ENCODE results near the gene NPHP4. TPM values are rescaled to one million over a fixed set of nuclear protein-coding genes. Genes with fewer than 3 reads are reported as not detected.

Gene NPHP4
- total and polyA plus RNA-seq, 2 experiments from 2014 or later = 6.4 to 12.7 TPM

- no peak overlapping the region for H3K4me3 ChIP-seq
- DNase-seq (ENCODE audit: low read depth in 1 of 2, low spot score in 1 of 2) = no peak
Observed at GRCh38 chr1:5880630-5881405, 111.4 kb downstream of the NPHP4 start.

GRCh38 chr1:5879421-5879820 lies 112.8 kb downstream of the NPHP4 start:
- Histone ChIP-seq H3K4me3 (no peak overlapping the region), H3K4me1 (ENCODE audit: low read depth) (peaks cover 4% of the 10 kb centered on the region), H3K27ac (no peak overlapping the region), H3K36me3 (peaks cover 3% of the 10 kb centered on the region), H3K27me3 (no peaks in the 10 kb centered on the region), H3K9me3 (ENCODE audit: low read depth) (no peaks in the 10 kb centered on the region)
- TF ChIP-seq CTCF (IDR thresholded peaks at IDR 0.05; ENCODE audit: low read depth, low read length) = no peak
- DNase-seq (ENCODE audit: low read depth in 1 of 2, low spot score in 1 of 2) = no peak

More at GRCh38 chr1:5880630-5881405, 111.4 kb downstream of the NPHP4 start:
- no peaks in the 10 kb centered on the region for H3K36me3 ChIP-seq
- peaks cover 5% of the 10 kb centered on the region for H3K4me1 ChIP-seq (ENCODE audit: low read depth)
- H3K9me3 ChIP-seq (ENCODE audit: low read depth) = no peaks in the 10 kb centered on the region
- H3K27ac ChIP-seq = no peak overlapping the region
- TF ChIP-seq CTCF (IDR thresholded peaks at IDR 0.05; ENCODE audit: low read depth, low read length) = no peak
- no peaks in the 10 kb centered on the region for H3K27me3 ChIP-seq

GRCh38 chr1:5878971-5879370 lies 113.3 kb downstream of the NPHP4 start:
- DNase-seq (ENCODE audit: low read depth in 1 of 2, low spot score in 1 of 2) = no peak
- Histone ChIP-seq H3K4me3 (no peak overlapping the region), H3K27ac (no peak overlapping the region), H3K27me3 (no peaks in the 10 kb centered on the region), H3K36me3 (peaks cover 3% of the 10 kb centered on the region), H3K9me3 (ENCODE audit: low read depth) (no peaks in the 10 kb centered on the region), H3K4me1 (ENCODE audit: low read depth) (peaks cover 4% of the 10 kb centered on the region)
- no peak for TF ChIP-seq CTCF (IDR thresholded peaks at IDR 0.05; ENCODE audit: low read depth, low read length)

- no peak for DNase-seq (ENCODE audit: low read depth in 1 of 2, low spot score in 1 of 2)
- Histone ChIP-seq H3K9me3 (ENCODE audit: low read depth) (no peaks in the 10 kb centered on the region), H3K4me3 (no peak overlapping the region), H3K27ac (no peak overlapping the region), H3K27me3 (no peaks in the 10 kb centered on the region), H3K4me1 (ENCODE audit: low read depth) (no peaks in the 10 kb centered on the region), H3K36me3 (peaks cover 3% of the 10 kb centered on the region)
- TF ChIP-seq CTCF (IDR thresholded peaks at IDR 0.05; ENCODE audit: low read depth, low read length) = no peak
Observed at GRCh38 chr1:5877683-5878530, 114.3 kb downstream of the NPHP4 start.

- H3K36me3 ChIP-seq = peaks cover 3% of the 10 kb centered on the region
- no peak overlapping the region for H3K27ac ChIP-seq
- no peak overlapping the region for H3K4me3 ChIP-seq
- no peaks in the 10 kb centered on the region for H3K27me3 ChIP-seq
- no peak for TF ChIP-seq CTCF (IDR thresholded peaks at IDR 0.05; ENCODE audit: low read depth, low read length)
- H3K4me1 ChIP-seq (ENCODE audit: low read depth) = no peaks in the 10 kb centered on the region
- H3K9me3 ChIP-seq (ENCODE audit: low read depth) = no peaks in the 10 kb centered on the region
- no peak for DNase-seq (ENCODE audit: low read depth in 1 of 2, low spot score in 1 of 2)
Observed at GRCh38 chr1:5877001-5877400, 115.2 kb downstream of the NPHP4 start.

Data from cardiac muscle cell (in vitro differentiated cells and primary cell).